Hematopoietic multipotent progenitor cell (in vitro differentiated cells): ENCODE data around the gene RAB1B. TPM values are rescaled to one million over a fixed set of nuclear protein-coding genes. Genes with fewer than 3 reads are reported as not detected.

ENCODE experiments used
- DNase-seq, 3 donors: peaks; one replicate each; pipeline ENCODE4 v3.0.0-alpha.2; 2011 to 2015; ENCODE audit warnings: low read depth in 2 of 3, low spot score in 2 of 3
- total RNA-seq: library from RNA; depleted of rRNA; stranded (reverse); fragments of >200 nt; gene quantifications from one replicate; pipeline ENCODE4 v1.2.3, GENCODE V29; 2012

RAB1B gene
- 103 TPM for total RNA-seq

DNA sequence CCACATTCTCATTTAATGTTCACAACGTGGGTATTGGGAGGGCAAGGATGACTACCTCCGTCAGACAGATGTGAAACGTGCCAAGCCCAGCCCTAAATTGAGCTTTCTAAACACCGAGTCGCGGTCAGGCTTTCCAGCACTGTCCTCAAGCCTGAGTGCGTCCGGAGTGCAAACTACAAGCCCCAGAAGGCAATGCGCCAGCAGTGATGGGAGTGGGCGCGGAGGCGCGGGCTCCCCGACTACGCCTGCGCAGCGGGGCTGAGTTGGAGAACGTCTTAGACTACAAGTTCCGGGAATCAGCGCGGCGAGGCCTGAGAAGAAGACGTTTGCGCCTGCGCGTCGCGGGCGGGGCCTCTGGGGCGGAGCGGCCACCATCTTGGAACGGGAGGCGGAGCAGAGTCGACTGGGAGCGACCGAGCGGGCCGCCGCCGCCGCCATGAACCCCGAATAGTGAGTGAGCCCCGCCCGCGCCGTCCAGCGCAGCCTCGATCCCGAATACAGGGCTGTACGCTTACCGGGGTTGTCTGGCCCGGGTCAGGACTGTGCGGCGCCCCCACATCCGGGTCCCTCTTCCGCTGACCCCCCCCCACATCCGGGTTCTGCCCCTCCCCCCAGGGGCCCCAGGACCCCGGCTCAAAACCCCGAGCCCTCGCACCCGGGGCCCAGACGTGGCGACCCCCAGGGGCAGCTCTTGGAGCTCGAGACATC, at the start of gene RAB1B:
Gene RAB1B, plus strand, starts transcription at position 396 of the 708 bp plus-strand sequence. Its CDS starts 41 bp downstream, at position 437.
- DNase-seq: peak; percentile 99 to 100 (median 99)

DNA sequence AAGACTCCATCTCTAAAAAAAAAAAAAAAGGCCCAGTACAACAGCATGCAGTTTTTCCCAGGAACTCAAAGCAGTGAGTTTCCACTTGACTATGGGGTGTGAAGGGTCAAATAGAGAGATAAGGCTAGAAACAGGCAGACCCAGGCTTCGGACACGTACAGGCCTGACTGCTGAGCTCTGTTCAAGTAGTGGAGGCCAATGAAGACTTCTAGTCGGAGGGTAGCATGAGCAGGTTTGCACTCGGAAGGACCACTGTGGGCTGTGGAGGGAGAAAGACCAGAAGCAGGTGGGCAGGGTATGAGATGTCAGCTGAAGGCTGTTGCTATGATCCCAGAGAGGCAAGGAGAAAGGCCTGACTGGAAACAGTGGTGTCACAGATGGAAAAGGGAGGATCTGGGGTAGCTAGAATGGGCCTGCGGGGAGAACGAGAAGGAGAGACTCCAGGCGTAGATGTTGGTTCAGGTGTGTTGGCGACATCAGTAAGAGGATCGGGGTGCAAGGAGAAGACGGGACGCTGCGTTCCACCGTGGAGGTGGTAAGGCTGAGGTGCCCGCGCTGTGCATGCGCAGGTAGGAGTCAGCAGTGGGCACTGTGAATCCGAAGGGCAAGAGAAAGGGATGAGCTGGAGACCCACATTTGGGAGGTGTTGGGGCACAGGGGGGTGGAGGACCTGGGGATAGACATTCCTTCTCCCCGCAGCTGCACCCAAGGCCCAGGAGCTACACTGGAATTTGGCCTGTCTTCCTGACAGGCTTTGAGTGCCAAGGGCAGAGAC, 49.4 kb upstream of the RAB1B start:
- DNase-seq: no peak

DNA sequence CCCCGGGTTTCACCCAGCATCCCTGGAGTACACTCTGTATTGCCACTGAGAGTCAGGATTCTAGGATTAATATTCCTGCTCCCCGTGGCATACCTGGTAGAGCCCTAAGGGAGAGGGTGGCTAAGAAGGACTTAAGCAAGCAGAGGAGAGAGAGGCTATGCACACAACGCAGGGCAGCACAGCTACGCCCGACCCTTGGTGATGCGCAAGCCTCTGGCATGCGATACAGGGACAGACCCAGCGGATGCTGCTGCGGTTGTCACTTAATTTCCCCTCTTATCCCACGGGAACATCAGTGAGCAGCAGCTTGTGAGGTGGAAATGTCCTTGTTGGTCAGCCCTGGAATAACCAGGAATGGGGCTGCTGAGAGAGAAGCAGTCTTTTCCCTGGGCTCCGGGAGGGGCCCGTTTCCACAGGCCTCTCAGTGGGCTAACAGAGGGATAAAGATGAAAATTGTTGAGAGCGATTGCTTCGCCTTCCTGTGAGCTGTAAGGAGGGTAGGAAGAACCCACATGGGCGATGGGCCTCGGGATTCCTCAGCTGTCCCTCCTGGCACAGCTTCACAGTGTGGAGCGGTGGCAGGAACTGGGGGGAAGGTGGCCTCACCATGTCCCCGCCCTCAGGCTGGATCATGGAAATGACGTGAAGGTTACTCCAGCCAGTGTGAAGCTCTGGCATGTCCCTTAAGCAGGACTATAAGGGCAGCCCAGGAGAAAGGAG, 48.4 kb upstream of the RAB1B start:
- no peak for DNase-seq

DNA sequence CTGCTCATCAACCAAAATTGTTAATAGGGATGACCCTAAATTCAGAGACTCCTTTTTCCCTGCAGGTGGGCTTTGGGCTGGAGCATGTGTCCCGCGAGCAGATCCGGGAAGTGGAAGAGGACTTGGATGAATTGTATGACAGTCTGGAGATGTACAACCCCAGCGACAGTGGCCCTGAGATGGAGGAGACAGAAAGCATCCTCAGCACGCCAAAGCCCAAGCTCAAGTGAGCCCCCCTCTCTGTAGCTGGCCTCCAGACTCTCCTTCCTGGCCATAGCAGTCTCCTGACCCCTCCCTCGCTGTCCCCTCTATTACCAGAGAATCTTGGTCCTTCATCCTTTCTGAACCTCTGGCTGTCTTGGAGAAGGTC, 47.9 kb upstream of the RAB1B start:
- DNase-seq: no peak

DNA sequence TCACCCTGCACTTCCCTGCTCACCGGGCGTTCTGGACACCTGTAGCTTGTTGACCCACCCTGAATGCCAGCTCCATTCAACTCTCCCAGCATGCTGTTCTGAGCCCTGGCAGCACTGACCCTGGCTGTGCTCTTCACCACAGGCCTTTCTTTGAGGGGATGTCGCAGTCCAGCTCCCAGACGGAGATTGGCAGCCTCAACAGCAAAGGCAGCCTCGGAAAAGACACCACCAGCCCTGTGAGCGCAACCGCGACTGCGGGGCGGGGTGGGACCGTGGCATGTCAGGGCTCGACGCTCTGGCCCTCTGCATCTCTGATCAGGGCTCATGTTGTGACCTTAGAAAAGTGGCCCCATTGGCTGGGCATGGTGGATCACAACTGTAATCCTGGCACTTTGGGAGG, 47.4 kb upstream of the RAB1B start:
- no peak for DNase-seq

DNA sequence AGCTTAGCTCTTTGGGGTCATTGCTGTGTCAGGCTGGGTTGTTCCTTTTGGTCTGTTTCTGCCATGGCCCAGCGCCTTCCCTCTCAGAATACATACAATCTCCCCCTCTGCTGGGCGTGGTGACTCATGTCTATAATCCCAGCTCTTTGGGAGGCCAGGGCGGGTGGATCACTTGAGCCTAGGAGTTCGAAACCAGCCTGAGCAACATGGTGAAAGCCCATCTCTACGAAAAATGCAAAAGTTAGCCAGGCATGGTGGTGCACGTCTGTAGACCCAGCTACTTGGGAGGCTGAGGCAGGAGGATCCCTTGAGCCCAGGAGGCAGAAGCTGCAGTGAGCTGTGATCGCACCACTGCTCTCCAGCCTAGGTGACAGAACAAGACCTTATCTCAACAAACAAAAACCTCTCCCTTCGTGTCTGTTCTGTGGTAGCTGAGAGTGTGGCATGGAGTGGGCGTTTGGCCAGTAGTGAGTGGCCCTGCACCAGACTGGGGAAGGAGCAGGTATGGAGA, 46.7 kb upstream of the RAB1B start:
- DNase-seq: no peak

DNA sequence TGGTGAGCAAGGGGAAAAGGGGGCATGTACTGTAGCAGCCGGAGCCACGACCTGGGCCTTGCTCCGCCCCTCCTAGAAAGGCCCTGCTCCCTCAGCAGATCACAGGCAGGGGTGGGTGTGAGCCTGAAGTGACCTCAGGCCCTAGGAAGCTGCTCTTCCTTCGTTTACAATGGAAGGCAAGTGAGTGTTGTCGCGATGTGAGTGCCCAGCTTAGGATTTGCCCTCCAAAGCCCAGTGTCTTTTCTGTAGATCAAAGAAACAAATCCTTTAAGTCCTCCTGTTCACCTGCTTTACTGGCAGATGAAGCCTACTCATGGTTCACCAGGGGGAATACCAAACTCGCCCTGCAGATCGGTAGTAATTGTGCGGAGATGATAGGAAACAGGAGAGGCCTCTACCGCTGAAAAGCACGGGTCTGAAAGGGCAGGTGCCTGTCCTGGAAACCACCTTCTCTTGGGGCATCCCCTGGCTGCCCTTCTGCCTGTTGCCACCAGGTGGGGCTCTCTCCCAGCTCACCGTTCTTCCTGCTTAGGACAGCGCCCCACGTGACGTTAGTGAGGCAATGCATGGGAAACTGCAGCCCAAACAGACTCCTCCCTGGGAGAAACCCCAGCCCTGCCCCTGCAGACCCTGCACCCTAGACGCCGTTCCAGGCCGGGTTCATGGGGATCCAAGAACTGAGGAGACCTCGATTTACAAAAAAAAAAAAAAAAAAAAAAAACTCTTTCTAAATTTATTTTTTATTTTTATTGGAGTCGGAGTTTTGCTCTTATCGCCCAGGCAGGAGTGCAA, 45.9 kb upstream of the RAB1B start:
- peak; percentile 93 to 97 (median 95) for DNase-seq

DNA sequence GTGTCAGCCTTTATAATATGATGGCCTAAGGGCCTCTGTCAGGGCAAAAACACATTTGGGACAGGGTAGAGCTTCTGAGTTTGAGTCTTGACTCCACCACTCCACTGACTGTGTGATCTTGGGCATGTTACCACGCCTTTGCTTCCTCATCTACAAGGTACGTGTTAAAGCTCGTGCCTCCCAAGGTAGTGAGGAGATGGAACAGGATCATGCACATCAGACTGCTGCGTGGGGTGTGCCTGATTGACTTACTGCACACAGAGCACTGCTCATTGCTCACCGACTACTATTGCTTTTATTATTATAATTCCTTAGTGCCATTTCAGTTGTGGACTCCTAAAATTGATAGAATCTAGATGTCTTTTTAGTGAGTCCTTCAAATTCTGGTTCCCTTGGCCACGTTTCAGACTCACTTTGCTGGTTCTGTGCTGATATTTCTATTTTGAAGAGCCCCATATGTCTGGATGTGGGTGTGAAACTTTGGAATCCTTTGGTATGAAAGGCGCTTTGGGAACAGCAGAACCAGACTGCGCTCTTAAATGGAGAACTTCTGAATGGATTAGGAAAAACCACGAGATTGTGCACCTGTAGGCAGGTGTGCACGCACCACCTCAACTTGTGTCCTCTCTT, 44.1 kb upstream of the RAB1B start:
- DNase-seq: no peak

DNA sequence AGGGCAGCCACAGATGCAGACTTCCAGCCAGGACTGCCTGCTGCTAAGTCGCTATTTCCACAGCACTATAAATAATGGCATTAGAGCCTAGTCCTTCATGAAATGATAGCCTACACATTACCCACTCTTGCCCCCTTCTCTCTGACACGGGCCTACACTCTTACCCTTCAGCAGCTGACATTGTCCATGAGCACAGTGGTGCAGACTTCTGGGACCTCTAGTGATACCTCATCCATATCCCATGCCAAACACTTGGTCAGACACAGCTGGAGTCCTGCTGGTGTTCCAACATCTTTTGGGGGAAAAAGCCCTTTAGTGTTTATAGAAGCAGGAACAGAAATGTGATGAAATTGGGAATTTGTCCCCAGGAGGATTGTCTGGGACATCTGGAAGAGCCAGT, 43.4 kb upstream of the RAB1B start:
- no peak for DNase-seq

DNA sequence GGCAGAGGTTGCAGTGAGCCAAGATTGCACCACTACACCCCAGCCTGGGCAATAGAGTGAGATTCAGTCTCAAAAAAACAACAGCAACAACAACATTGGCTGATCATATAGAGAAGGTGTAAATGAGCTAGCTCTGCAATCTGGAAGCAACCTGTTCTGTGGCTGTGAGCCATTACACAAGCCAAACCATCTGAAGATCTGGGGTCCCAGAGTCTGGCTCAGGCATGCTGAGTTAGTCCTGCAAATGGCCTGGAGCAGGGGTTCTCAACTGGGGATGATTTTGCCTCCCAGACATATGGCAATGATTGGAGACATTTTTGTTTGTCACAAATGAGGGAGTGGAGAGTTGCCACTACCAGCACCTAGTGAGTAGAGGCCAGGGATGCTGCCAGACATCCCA, 42.3 kb upstream of the RAB1B start:
- no peak for DNase-seq

DNA sequence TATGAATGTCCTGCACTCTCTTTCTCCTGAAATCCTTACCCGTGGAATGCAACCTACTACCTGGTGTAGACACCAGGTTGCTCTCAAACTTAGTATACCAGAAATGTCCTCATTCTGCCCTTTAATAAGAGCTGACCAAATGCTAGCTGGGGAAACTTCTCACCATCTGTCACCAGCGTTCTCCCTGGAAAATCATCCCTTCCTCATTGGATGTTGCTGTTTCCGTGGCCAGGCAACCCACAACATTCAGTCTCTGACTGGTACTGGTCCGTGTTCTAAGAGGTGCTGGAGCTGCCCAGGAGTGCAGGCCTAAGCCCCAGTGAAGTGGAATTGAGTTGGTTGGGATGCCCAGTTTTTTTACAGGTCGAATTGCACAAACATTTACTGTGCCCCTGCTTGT, 40.7 kb upstream of the RAB1B start:
- no peak for DNase-seq

DNA sequence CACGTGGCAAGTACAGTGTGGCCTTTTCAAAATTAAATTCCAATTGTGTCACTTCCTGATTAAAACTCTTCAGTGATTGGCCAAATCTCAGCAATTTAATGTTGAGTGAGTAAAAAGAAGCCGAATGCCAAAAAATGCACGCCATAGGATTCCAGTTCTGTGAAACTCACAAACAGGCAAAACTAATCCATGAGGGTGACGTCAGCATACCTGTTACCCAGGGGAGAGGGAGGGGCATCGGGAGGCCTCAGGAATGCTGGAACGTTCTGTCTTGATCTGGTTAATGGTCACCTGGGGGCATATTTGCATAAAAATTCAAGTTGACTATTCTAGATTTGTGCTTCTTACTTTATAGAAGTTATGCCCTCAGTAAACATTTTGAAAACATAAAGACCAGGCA, 39.9 kb upstream of the RAB1B start:
- no peak for DNase-seq

DNA sequence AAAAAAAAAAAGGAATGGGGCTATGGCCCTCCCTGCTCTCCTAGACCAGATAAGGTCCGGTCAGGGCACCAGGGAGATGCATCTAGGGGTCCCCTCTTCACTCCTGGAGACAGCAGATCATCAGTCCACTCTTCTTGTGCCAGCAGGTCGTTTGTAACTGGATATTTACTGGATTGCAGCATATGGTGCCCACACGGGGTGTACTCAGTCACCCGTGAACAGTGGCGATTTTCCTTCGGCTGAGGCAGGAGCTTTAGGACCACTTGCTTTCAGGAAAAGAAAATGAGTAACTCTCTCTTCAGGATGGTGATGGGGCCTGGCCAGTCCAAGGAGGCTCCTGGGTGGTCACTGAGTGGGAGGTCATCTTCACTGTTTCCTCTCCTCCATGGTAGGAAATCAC, 38.3 kb upstream of the RAB1B start:
- no peak for DNase-seq

DNA sequence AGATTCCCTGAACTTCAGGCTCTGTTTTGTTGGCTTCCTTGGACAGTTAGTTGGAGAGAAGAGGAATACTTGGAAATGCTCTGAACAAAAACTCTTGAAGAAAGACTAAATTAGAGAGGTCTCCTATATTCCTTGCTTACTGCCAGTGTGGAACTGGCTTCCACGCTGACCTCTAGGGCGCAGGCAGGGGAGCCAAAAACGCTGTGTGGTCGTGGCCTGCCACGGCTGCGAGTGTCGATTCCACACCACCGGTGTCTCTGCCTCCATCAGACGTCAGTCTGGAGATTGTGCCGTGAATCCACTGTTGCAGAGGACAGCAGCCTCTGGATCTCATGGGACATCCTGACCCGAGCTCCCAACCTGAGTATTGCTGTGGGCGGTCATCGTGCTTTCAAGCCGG, 37.5 kb upstream of the RAB1B start:
- no peak for DNase-seq

DNA sequence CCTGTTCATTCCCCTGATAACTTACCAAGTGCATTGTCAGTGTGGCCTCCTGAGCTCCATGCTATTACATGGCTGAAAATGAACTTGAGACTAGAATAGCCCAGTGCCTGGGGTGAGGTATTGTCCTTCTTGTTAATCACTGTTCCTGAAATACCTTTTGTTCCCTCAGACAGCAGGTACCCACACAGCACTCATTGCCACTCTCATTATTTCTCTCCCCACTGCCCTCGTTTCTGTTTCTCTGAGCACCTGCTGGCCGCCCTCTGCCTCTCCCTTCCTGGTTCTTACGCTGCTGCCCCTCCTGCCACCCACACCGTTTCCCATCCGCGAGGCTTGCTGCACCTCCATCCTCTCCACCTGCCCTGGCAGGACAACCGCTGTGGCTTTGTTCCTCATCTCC, 36.9 kb upstream of the RAB1B start:
- no peak for DNase-seq

DNA sequence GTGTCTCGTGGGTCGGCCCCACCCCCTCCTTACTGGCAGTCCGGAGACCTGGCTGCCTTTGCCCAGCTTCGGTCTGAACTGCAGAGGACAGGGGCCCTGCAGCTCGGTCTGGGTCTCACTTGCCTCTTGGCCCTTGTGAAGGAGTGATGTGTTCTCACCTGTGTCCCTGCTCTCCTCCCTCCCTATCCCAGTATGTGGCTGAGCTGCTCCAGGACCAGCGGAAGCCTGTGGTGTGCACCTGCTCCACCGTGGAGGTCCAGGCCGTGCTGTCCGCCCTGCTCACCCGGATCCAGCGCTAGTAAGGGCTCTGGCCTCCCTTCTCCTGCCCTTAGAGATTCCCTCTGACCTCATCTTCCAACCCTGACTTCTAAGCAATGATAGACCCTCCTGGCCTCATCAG, 35.7 kb upstream of the RAB1B start:
- DNase-seq: no peak

DNA sequence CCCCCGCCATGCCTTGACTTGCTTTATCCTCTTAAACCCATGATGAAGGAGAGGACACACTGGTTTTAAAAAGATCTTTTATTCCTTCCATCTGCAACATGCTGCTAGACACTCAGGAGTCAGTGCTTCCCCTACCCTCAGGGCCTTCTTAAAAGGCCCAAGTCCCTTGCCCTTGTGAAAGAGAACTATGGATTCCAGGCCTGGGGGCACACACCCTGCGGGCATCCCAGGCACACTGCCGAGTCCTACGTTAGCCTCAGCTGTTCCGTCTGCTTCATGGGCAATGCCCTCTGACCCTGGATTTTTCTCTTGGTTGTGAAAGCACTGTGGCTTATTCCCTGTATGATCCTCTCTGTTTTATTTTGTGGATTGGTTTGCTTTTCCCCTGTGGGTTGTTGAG, 35.1 kb upstream of the RAB1B start:
- no peak for DNase-seq

DNA sequence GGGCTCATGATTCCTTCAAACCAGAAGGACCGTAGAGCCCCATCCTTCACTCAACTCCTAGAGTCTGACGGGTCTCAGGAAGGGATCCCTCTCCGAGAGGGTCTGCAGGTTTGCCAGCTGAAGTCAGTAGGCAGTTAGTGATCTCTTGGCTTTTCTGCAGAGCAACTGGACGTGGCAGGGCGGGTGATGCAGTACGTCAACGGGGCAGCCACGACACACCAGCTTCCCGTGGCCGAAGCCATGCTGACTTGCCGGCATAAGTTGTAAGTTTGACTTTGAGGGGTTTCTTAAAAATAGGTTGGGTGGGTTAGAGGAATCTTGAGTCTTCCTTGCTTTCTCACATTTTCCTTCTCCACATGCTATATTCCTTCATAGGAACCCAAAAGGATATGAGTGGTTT, 33.3 kb upstream of the RAB1B start:
- DNase-seq: no peak

DNA sequence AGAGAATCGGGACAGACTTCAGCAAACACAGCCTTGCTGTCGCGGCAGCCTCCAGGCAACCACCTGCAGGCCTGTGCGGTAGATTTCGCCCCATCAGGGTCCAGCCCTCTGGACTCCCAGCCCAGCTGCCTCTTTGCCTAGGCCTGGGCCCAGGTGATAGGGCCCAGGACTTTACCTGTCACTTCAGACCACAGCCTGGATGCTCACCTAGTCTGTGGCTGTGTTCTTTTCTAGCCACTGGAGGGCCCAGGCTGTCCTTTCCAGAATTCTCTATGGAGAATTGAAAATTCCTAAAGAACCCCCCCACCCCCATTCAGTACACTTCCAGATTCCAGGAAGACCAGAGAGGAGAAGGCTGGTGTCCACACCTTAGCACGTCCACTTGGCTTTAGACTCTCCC, 30.6 kb upstream of the RAB1B start:
- no peak for DNase-seq

DNA sequence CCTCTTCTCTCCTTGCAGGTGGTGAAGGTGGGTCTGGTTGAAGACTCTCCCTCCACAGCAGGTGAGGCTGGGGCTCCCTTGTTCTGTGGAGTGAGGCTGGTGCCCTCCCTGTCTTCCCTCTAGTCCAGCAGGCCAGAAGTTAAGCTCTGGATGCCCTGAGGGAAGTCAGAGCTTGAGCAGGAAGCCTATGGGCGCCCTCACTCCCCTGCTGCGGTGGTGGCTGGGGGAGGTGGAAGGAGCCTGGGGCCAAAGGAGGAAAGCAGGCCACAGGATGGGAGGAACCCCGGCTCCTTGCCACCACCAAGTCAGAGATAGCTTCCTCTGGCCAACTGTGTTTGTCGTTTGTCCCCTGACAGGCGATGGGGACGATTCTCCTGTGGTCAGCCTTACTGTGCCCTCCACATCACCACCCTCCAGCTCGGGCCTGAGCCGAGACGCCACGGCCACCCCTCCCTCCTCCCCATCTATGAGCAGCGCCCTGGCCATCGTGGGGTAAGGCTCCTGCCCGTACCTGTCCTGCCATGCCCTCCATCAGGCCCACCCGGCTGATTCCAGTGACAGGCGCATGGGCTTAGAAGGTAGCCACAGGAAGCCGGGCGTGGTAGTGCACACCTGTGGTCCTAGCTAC, 29.5 kb upstream of the RAB1B start:
- DNase-seq: no peak
